K562 (cell line): ENCODE data around the gene CEP43. TPM values are rescaled to one million over a fixed set of nuclear protein-coding genes. Genes with fewer than 3 reads are reported as not detected.

Experiments used
- ATAC-seq: fragments of 200-7000 bp; cut with Tn5 transposase; 3 replicates; pipeline ENCODE4 v1.9.1; 2020; ENCODE audit warnings: moderate library complexity
- BruUV-seq: library from RNA; stranded (reverse); fragments of 400-500 nt; replicated peaks from 2 replicates; lab custom pipeline; 2021; lab: Mats Ljungman, UMichigan
- CTCF ChIA-PET: fragments of 300-600 bp; formaldehyde crosslinking; extraction: SDS; loops from one replicate; lab custom pipeline; 2021; ENCODE audit warnings: low intra/inter-chr PET ratio; lab: Yijun Ruan, JAX
- POLR2A ChIA-PET: fragments of 300-600, 350-650 bp; sonication (Branson Sonifier 250); formaldehyde crosslinking; extraction: SDS; loops from one replicate; lab custom pipeline; 2021; ENCODE audit warnings: antibody characterized with exemption, inconsistent platforms; lab: Yijun Ruan, JAX
- DNase-seq, 4 experiments: peaks; one replicate each; pipeline versions ENCODE4 v3.0.0 to v3.0.0-alpha.2; 2011 to 2018; ENCODE audit warnings: low spot score in 3 of 4, mixed read lengths in 3 of 4; ENCODE audit errors: extremely low read depth in 1 of 4
- FAIRE-seq: peaks from 2 replicates; lab custom pipeline; 2011; peaks lifted over from hg19 to GRCh38; lab: Jason Lieb, UNC
- H2AFZ ChIP-seq: 2 replicates; pipeline ENCODE4 v1.6.0; 2011; ENCODE audit warnings: low read depth, low read length, control low read depth, inconsistent platforms
- H3K27ac ChIP-seq: fragments of 200-600 bp; 3 replicates; pipeline ENCODE4 v1.8.0; 2011; ENCODE audit warnings: low read depth, mild to moderate bottlenecking, control low read depth, inconsistent platforms, low read length, moderate library complexity, mixed read lengths; ENCODE audit errors: extremely low read depth
- H3K27me3 ChIP-seq, 2 experiments: fragments of 300-600 bp in 1 of 2; 2 replicates in 1 of 2; 3 replicates in 1 of 2; pipeline versions ENCODE4 v1.6.0 to v1.8.0; 2011; ENCODE audit warnings: inconsistent platforms in 2 of 2, low read length in 2 of 2, mild to moderate bottlenecking in 1 of 2, mixed read lengths in 1 of 2, moderate library complexity in 1 of 2; ENCODE audit not compliant: control insufficient read depth in 2 of 2, insufficient read depth in 2 of 2
- H3K36me3 ChIP-seq: fragments of 300-600 bp; 3 replicates; pipeline ENCODE4 v1.8.0; 2011; ENCODE audit warnings: mild to moderate bottlenecking, low read length, inconsistent platforms; ENCODE audit not compliant: control insufficient read depth, insufficient read depth
- H3K4me1 ChIP-seq, 2 experiments: fragments of 200-600 bp in 1 of 2; replicated peaks in 1 of 2; 2 replicates in 1 of 2; 3 replicates in 1 of 2; pipeline versions ENCODE4 v1.5.1 to v1.8.0; 2011; ENCODE audit warnings: inconsistent platforms in 2 of 2, low read length in 2 of 2, mild to moderate bottlenecking in 1 of 2, mixed read lengths in 1 of 2, moderate library complexity in 1 of 2; ENCODE audit not compliant: control insufficient read depth in 2 of 2, insufficient read depth in 2 of 2
- H3K4me2 ChIP-seq: 2 replicates; pipeline ENCODE4 v1.6.1; 2011; ENCODE audit warnings: low read length, control low read depth, inconsistent platforms, mixed read lengths; ENCODE audit not compliant: insufficient read depth
- H3K4me3 ChIP-seq: fragments of 200-600 bp; sonication (generic), shearing (Covaris generic); 2 replicates; pipeline ENCODE4 v1.5.1; 2016; ENCODE audit warnings: control low read depth, inconsistent platforms
- H3K79me2 ChIP-seq: fragments of 200-600 bp; 3 replicates; pipeline ENCODE4 v1.8.0; 2011; ENCODE audit warnings: low read length, inconsistent platforms; ENCODE audit not compliant: control insufficient read depth, insufficient read depth
- H3K9ac ChIP-seq, 2 experiments: 2 replicates each; pipeline versions ENCODE4 v1.6.0 to v1.6.1; 2011; ENCODE audit warnings: low read depth in 2 of 2, low read length in 2 of 2, control low read depth in 1 of 2, inconsistent platforms in 1 of 2, mild to moderate bottlenecking in 1 of 2, mixed read lengths in 1 of 2; ENCODE audit not compliant: insufficient read depth in 1 of 2
- H3K9me1 ChIP-seq: one replicate; pipeline ENCODE4 v1.6.0; 2011; ENCODE audit warnings: inconsistent platforms, mild to moderate bottlenecking, low read length, moderate library complexity; ENCODE audit not compliant: control insufficient read depth, insufficient read depth
- H3K9me3 ChIP-seq: replicated peaks from 2 replicates; pipeline ENCODE4 v1.5.1; 2011; ENCODE audit warnings: low read depth, low read length, inconsistent platforms; ENCODE audit not compliant: control insufficient read depth, insufficient read depth
- H4K20me1 ChIP-seq: replicated peaks from 2 replicates; pipeline ENCODE4 v1.6.1; 2011; ENCODE audit warnings: low read length, inconsistent platforms, mixed read lengths; ENCODE audit not compliant: control insufficient read depth, insufficient read depth
- ATF6 ChIP-seq: sonication (generic); formaldehyde crosslinking; IDR thresholded peaks from 2 replicates; pipeline ENCODE4 v1.4.0; 2020; ENCODE audit warnings: mild to moderate bottlenecking, missing genetic modification reagents
- BRCA1 ChIP-seq, 2 experiments: fragments of 450-650 bp in 1 of 2; sonication (generic) in 1 of 2; formaldehyde crosslinking in 1 of 2; IDR thresholded peaks; 2 replicates each; pipeline versions ENCODE4 v1.5.0 to v1.6.1; 2017 to 2020; ENCODE audit warnings: mild to moderate bottlenecking in 1 of 2, missing genetic modification reagents in 1 of 2
- CCAR2 ChIP-seq: fragments of 200-400 bp; formaldehyde crosslinking; IDR thresholded peaks from 2 replicates; pipeline ENCODE4 v1.6.1; 2017; ENCODE audit warnings: mild to moderate bottlenecking, low read depth, low read length
- CEBPB ChIP-seq: fragments of 450-650 bp; IDR thresholded peaks from 2 replicates; pipeline ENCODE4 v1.6.1; 2016; ENCODE audit warnings: missing genetic modification characterization, missing compliant biosample characterization
- FOS ChIP-seq: IDR thresholded peaks from 3 replicates; pipeline ENCODE4 v1.6.1; 2011; ENCODE audit not compliant: insufficient read length; ENCODE audit errors: extremely low read depth
- TCF3 ChIP-seq: sonication (generic); formaldehyde crosslinking; IDR thresholded peaks from 2 replicates; pipeline ENCODE4 v1.4.0; 2020; ENCODE audit warnings: mild to moderate bottlenecking, missing genetic modification reagents
- ZHX1 ChIP-seq: fragments of 150-350 bp; conservative IDR thresholded peaks from 2 replicates; pipeline ENCODE4 v1.6.1; 2014; ENCODE audit warnings: low read length
- ZNF197 ChIP-seq: fragments of 200-800 bp; sonication (Bioruptor generic); IDR thresholded peaks from 2 replicates; pipeline ENCODE4 v1.6.1; 2016; ENCODE audit warnings: low read depth, missing genetic modification characterization, missing compliant biosample characterization
- WGBS: fragments of 100-300 bp; shearing (Covaris generic); methylation state at CpG from one replicate; pipeline ENCODE4 v1.1.6; 2016; ENCODE audit warnings: low coverage, mixed read lengths; ENCODE audit not compliant: insufficient coverage; ENCODE audit errors: missing lambda C conversion rate; 5-methylcytosine and 5-hydroxymethylcytosine counted together
- in situ Hi-C: fragments of 300-500 bp; cut with MboI; formaldehyde crosslinking; loops from 4 replicates; pipeline ENCODE4 v1.15.0; 2018; ENCODE audit warnings: inconsistent platforms, mixed read lengths
- intact Hi-C: fragments of 100-400 bp; cut with micrococcal nuclease; formaldehyde crosslinking; loops from 2 replicates; pipeline ENCODE4 v1.14.2; 2022
- polyA plus RNA-seq, 8 experiments: library from polyadenylated mRNA; depleted of rRNA in 4 of 8; stranded (reverse) in 5 of 8; unstranded in 3 of 8; fragments of >200 nt; fragmentation: Nextera tagmentation in 2 of 8; fragmentation: Illumina TruSeq in 1 of 8; extraction: Ambion mirVana in 2 of 8; extraction: Trizol in 1 of 8; gene quantifications; 2 replicates each; pipeline versions ENCODE4 v1.2.1 to v1.2.3, GENCODE V29; 2011 to 2014; ENCODE audit warnings: inconsistent platforms in 1 of 8, missing spikeins in 1 of 8
- total RNA-seq, 7 experiments: library from RNA; depleted of rRNA in 6 of 7; stranded (reverse); fragments of >200 nt in 6 of 7; fragmentation: Illumina TruSeq in 2 of 7; extraction: Trizol in 2 of 7; gene quantifications; 2 replicates each; pipeline versions ENCODE4 v1.2.1 to v1.2.3, GENCODE V29; 2011 to 2021; ENCODE audit warnings: low replicate concordance in 1 of 7
- TF ChIP-seq, protein P1 (sequence below), 2 experiments: fragments of 450-650 bp; conservative IDR thresholded peaks; 2 replicates each; pipeline ENCODE4 v1.6.1; 2017; ENCODE audit warnings: mild to moderate bottlenecking in 2 of 2, moderate library complexity in 2 of 2

The CEP43 gene
- total and polyA plus RNA-seq, 9 of the 15 experiments (the other 6 are each of a cell fraction or from before 2014, with no cell fraction given): 15.2 to 55.7 (median 47.4) TPM

DNA sequence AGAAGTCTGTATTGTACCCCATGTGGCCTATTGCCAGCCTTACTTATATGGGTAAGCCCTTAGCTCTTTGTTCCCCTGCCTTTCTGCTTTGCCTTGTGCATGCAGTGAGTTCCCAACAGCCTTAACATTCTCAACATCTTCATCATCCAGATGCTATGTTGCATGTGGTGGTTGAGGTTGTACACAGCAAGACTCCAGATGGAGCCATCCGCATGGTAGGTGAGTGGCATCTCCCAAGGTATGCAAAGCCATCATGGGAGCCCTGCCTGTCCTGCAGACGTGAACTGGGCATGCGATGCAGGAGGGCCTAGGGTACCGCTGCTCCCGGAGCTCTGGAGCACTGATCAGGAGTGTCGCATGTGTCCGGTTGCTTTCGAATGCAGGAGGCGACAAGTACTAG is 16.1 kb downstream of the CEP43 start:
- FAIRE-seq: no peak
- Histone ChIP-seq H3K79me2 (no peaks in the 10 kb centered on the region; the same call in 2 of the 3 replicates), H3K4me3 (no peak overlapping the region), H3K9ac (peak overlapping the region in 1 of 2 experiments; percentile 13; a peak in 1 of 4 replicates), H3K4me1 (no peaks in the 10 kb centered on the region), H4K20me1 (no peaks in the 10 kb centered on the region), H3K9me1 (no peaks in the 10 kb centered on the region), H3K27me3 (no peaks in the 10 kb centered on the region), H3K4me2 (no peak overlapping the region), H3K27ac (no peak overlapping the region), H3K36me3 (peaks cover 79% of the 10 kb centered on the region), H3K9me3 (no peaks in the 10 kb centered on the region), H2AFZ (no peak overlapping the region)
- DNase-seq: no peak
- ChIA-PET CTCF (no interaction called here), POLR2A (no interaction called here)
- in situ Hi-C loops: no loop called here
- no TSS peak for BruUV-seq
- no peak for ATAC-seq
- intact Hi-C loops: no loop called here
- 97% methylated on average over 9 of the region's 9 CpGs for WGBS
- no peak for TF ChIP-seq BRCA1 (IDR thresholded peaks at IDR 0.05)
- TF ChIP-seq BRCA1 (CRISPR knock-in tag; IDR thresholded peaks at IDR 0.05): no peak
- TF ChIP-seq CEBPB (tag): no peak
- TF ChIP-seq ZHX1: no peak
- TF ChIP-seq ATF6 (CRISPR knock-in tag): no peak
- no peak for TF ChIP-seq CCAR2
- no peak for TF ChIP-seq TCF3 (CRISPR knock-in tag)
- TF ChIP-seq, protein P1, sequence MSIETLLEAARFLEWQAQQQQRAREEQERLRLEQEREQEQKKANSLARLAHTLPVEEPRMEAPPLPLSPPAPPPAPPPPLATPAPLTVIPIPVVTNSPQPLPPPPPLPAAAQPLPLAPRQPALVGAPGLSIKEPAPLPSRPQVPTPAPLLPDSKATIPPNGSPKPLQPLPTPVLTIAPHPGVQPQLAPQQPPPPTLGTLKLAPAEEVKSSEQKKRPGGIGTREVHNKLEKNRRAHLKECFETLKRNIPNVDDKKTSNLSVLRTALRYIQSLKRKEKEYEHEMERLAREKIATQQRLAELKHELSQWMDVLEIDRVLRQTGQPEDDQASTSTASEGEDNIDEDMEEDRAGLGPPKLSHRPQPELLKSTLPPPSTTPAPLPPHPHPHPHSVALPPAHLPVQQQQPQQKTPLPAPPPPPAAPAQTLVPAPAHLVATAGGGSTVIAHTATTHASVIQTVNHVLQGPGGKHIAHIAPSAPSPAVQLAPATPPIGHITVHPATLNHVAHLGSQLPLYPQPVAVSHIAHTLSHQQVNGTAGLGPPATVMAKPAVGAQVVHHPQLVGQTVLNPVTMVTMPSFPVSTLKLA (conservative IDR thresholded peaks at IDR 0.05): no peak
- no peak for TF ChIP-seq FOS
- TF ChIP-seq ZNF197 (CRISPR knock-in tag): no peak
